ENCODE measurements around the gene KCNF1.
"Not testable (repeated sequence)": the region's sequence is repeated elsewhere in the genome, so short reads cannot be mapped to it uniquely, and the experiment has no call there.

KCNF1 gene

DNA sequence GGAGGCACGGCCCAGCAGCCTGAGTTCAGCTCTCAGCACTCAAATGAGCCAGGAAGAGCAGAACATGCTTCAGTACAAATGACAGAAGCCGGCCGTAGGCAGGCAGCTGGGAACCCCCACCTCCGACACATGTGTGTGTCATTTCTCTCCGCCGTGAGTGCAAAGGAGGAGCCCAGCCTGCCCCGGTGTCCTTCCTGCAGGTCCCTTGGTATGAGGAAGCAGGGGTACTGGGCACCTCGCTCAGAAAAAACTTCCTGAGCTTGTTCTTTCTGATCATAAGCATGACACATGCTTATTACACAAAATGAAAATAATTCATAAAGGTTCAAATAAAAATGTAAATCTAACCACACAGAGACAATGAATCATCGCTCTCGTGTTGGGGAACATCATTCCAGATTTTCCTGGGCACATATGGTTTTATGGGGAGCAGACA lies 35.3 kb downstream of the KCNF1 start:
- no peak for DNase-seq

DNA sequence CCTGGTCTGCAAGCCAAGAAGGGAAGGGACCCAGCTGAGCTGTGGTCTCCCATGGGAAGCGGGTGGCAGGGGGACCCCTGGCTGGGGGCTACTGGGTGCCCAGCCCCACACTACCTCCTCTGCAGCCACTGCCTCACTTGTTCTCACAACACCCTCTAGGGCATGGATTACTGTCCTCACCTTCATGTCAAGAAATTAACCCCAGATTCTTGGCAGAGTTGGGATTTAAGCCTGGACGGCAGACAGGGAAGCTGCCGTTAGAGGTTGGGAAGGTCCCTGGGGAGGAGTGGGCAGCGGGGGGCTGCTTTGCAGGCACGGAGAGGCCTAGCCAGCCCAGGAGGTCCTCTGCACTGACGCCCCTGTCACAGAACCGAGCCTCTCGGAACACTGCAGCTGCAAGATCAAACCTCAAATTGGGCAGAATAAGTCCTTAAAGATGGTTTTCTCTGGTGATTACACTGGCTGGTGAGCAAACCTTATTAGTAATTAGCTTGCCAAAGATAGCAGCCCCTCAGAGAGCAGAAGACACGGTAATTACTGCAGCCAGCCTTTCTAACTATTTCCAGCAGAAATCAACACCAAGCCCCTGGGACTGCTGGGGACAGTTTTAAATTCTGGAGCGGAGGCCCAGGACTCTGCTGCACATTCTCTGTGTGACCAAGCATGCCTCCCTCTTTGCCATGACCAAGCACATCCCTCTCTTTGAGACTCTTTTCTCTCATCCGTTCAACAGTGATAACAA lies 35.9 kb downstream of the KCNF1 start:
- DNase-seq: no peak

DNA sequence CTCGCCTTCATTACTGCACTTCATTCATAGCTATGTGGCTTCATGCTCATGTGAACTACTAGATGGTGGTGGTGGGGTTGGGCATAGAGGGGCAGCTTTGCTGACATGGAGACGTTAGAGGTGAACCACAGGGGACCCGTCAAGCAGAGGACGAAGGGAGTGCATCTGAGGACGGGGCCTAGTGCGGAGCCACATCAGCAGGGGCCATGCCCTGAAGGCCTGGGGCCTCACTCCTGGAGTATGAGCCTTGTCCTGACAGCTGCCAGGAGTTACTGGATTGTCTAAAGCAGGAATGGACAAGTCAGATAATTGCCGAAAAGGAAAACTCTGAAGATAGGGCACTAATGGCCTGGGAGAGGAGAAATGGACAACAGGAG lies 36.4 kb downstream of the KCNF1 start:
- no peak for DNase-seq

DNA sequence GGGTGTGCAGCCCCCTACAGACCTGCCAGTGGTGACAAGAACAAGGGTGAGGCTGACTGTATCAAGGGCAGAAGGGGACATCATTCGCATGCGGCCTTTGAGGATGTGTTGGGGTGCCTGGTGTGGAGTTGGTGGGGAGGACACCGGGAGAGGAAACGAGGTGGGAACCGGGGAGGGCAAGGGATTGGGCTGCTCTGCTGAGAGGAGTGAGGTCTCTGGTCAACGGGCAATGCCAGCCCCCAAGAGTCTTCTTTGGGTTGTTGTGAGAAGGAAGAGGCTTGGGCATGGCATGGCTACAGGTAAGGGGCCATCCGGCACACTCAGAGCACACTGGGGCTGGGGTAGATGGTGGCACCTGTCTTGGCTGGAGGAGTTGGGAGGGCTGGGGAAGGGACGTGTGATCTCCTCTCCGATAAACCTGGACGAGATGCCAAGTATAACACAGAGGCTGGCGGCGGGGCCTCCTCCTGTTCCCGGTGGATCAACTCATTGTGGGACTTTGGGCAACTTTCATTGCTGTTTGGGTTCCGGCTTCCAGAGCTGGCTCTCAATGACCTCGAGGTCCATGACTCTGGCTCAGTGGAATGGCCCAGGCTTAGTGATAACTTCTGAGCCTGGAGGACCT lies 37.0 kb downstream of the KCNF1 start:
- DNase-seq: no peak

DNA sequence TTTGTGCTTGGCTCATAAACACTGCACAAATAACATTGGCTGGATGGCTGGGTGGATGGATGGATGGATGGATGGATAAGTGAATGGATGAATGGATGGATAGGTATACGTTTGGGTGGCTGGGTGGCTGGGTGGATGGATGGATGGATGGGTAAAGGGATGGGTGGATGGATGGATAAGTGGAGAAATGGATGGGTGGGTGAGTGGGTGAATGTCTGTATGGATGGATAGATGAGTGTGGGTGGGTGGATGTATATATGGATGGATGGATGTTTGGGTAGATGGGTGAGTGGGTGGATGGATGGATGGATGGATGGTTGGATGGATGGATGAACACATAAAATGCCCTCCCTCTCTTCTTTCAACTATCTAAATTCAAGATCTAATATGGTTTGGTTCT lies 38.1 kb downstream of the KCNF1 start:
- no peak for DNase-seq

DNA sequence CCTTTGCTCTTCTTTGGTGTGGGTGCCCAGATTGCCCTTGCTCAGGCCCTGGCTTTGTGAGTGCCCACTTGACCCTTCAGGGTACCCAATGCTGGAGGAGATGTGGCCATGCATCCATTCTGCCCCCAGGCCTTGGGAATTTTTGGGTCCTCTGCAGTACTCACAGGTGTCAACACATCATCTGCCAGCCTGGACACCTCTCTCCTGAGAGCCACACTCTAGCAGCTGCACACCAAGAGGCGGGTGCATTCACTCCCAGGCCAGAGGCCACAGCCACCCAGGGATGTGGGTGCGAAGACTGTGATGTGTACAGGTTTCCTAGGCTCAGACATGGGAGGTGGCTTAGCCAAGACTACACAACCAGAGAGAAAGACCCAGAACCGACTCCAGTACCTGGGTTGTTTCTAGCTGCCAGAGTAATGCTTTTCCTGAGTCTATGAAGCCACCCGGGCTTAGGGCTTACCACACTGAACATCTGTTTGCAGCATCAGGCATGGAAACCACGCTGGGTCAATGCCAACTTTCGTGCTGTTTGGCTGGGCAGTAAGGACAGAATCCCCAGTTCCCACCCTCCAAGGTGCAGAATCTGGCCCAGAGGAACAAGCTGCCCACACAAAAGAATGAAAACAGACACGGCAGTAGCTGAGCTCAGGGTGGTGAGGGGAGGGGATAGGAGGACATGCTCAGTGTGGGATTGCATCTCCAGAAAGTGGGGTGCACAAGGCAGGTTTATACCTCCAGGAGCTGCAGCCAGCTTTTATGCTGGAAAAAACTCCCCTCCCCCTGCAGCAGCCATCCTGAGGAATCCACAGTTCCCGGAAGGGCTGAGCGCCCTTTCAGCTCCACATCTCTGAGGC lies 40.1 kb downstream of the KCNF1 start:
- DNase-seq: no peak

DNA sequence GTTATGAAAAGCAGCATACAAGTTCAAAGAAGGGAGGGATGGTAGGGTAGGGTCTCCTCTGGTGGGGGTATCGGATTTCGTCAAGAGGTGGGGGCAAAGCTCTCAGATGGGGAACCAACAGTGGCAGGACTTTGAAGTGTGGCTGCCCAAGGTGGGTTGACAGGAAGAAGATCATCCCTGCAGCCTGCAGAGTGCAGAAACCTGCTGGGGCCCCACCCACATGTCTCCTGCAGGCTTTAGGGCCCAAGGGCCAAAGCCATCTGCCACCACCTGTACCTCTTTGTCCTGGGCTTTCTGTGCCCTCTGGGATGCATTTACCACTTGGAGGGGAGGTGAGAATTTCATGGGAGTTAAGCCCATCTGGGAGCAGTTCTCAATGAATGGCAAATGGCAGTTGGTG lies 42.7 kb downstream of the KCNF1 start:
- DNase-seq: no peak

DNA sequence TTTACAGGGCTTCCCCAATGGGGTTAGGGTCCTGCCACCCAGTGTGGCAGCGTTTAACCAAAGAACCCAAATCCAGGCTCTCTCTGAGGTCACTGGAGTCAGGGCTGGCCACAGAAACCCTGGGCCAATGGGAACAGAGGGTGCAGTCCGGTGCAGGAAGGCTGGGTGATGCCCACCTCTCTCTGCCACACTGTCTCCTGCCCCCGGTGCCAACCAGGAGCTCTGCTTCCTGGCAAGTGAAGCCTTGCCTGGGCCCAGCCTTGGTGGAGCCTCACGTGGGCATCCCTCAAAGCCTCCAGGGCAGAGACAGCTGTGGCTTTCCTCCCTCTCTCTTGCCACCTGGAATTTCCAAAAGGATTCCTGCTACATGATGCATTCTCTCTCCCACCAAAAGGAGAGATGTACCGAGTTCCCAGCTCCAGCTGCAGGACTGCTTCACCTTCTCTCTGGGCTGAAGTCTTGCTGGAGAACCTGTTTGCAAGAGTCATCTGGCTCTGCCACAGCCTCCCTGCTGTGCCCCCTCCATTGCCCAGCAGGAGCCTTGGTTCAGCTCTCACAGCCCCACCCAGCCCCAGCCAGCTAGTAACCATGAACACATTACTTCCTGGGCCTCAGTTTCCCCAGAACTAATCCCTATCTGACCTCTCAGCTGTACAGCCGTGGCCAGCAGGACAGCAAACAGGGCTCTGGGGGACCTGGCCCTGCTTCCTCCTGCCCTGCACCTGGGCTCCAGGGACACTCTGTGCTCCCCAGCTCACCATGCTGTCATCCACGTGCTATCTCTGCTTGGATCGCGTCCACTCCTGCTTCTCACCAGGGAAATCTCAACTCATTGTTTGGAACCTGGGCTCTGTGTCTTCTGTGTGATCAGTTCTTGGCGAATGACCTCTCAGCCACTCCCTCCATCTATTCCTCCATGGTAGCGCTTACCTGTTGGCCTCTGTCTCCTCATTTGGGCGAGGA lies 43.4 kb downstream of the KCNF1 start:
- peak in 1 of 3 experiments; percentile 23 for DNase-seq

DNA sequence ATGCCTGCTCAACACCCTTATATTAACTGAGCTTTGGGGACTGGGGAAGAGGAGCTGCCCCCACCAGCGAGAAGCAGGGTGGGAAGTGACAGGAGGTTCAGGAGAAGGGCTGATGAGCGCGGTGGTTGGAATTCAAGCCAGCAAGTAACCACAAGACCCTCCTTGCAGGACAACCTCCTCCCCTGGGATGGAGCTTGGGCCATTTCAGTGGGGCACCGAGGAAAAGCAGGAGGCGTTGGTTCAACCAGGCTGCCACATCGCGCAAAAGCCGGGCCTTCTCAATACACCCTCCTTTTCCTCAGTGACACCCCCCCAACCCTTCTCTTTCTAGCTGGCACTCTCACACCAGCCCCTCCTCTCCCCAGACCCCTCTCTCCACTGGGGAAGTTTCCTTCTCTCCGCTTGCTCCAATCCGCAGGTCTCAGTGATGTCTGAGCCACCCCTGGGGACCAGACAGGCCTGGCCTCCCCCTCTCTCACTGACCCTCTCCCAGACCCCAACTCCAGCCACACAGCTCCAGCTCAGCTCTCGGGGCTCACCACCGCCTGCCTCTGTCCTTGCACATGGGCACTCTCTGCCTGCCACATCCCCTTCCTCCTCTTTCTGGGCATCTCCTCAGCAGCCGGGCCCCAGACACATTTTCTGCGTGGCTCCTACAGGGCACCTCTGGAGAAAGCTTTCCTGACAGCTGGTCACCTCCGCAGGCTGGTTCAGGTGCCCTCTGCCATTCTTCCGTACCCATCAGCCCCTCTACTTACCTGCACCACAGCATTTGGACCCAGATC lies 44.5 kb downstream of the KCNF1 start:
- DNase-seq: no peak

DNA sequence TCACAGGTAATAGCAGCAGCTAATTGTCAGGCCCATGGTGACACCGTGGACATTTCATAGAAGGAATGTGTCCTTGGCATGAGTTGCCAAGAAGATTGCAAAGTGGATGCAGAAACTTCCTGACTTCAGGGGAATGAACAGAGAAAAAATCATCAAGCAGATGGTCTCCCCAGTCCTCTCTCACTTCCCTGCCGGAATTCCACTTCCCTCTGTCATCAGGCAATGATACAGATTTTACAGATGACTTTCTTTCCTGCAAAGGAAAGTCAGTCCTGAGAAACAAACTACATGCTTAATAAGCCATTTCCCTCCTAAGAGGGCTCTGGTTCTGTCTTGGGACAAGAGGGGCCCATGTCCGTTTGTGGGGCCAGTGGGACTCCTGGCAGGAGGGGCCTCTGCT lies 45.7 kb downstream of the KCNF1 start:
- DNase-seq: no peak

DNA sequence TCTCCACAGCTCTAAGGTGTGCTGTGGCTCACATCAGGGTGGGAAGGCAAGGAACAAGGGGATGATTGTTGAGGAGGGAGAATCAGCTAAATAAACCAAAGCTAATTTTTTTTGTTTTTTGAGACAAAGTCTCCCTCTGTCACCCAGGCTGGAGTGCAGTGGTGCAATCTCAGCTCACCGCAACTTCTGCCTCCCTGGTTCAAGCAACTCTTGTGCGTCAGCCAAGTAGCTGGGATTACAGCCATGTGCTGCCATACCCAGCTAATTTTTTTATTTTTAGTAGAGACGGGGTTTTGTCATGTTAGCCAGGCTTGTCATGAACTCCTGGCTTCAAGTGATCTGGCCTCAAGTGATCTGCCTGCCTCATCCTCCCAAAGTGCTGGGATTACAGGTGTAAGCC lies 46.7 kb downstream of the KCNF1 start:
- not testable (repeated sequence) for DNase-seq

DNA sequence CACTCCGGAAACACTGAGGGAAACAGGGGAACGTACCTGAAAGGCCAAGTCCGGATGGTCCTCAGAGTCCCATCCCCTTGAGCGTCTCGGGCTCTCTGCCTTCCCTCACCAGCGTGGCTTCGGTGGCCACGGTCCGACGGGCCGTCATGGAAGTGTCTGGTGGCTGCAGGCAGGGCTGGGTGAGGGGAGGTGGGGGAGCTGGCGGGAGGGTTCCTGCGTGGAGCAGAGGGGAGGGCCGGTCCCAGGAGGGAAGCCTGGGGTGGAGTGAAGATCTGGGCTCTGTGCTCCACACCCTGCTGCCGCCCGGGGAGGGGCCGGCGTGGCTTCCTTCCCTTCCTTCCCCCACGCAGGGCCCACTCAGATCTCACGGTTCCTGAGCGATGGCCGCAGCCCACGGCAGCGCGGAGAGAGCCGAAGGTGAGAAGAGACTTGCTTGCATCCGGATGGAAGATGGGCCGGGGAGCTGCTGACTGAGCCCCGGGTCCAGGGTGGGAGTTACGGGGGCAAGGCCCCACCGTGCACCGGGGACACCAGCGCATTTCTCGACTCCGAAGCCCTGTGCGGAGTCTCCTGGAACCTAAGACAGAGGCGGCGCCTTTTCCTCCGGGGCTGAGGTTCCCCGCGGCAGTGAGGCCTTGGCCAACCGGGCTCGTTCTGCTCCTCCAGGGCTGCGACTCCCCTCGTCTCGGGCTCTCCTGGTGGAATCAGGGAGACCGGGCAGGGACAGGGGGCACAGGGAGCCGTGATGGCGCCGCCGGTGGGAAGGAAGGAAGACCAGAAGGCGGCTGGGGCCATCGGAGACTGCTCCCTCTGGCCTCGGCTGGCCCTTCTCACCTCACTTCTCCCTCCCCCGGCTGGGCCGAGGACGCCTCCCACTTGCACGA lies 49.1 kb downstream of the KCNF1 start:
- DNase-seq: no peak

DNA sequence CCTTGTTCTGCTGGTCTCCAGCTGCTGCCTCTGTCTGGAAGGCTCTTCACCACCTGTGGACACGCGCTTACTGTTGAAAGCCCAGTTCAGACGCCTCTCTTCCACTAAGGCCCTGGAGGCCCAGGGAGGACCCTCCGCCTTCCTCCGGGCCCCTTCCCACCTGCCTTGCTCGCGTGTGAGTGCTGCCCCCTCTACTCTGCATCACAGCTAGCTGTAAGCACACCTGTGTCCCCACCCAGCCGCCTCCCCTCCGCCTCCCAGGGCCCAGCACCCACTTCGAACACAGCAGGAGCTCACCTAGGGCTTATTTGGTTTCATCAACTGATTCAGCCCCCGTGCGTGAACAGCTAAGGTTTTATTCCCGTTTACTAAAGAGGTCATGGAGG lies 49.7 kb downstream of the KCNF1 start:
- no peak for DNase-seq

DNA sequence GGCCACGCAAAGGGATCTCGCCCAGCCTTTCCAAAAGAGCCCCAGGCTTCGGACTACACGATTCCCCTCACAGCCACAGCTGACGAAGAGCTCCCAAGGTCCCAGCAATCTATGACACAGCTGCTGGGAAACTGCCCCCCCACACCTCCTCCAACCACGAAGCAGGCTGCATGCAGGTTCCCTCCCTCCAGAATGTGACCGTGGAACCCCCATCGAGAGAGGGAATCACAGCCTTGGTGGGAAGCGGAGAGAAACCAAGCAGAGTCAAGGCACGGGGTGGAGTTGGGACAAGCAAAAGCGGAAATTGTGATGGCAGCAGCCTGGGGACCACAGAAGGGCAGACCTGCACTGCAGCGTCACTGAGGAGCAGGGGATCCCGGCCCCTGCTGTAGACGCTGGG lies 50.3 kb downstream of the KCNF1 start:
- DNase-seq: no peak

DNA sequence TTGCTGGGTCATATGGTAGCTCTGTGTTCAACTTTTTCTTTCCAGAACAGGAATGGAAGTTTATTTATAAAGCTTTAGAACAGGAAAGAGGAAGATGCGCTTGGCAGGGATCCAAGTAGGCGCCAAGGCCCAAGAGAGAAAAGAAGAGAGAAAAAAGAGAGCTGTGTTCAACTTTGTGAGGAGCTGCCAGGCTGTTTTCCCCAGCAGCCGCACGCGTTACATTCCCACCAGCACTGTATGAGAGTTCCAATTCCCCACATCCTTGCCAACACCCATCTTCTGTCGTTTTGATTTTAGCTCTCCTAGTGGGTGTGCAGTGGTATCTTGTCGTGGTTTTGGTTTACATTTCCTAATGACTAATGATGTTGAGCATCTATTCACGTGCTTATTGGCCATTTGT lies 51.4 kb downstream of the KCNF1 start:
- no peak for DNase-seq

Data from NCI-H1417 (cell line).